H9 (cell line): ENCODE data around the gene TMIE. TPM values are rescaled to one million over a fixed set of nuclear protein-coding genes. Genes with fewer than 3 reads are reported as not detected.

ENCODE experiments used
- DNase-seq: peaks from one replicate; pipeline ENCODE4 v3.0.0-alpha.2; 2017
- H2AFZ ChIP-seq: one replicate; pipeline ENCODE4 v1.6.1; 2013; ENCODE audit warnings: mild to moderate bottlenecking, low read length, control low read depth, moderate library complexity
- H2AK5ac ChIP-seq: 2 replicates; pipeline ENCODE4 v1.6.1; 2013; ENCODE audit warnings: low read length, control low read depth, mixed read lengths; ENCODE audit not compliant: insufficient read length
- H2BK120ac ChIP-seq: one replicate; pipeline ENCODE4 v1.6.1; 2013; ENCODE audit warnings: low read depth, mild to moderate bottlenecking, low read length, control low read depth, inconsistent platforms; ENCODE audit not compliant: poor library complexity, severe bottlenecking
- H2BK12ac ChIP-seq: 2 replicates; pipeline ENCODE4 v1.6.1; 2013; ENCODE audit warnings: low read length, control low read depth, mixed read lengths, low read depth; ENCODE audit not compliant: insufficient read length
- H2BK15ac ChIP-seq: 2 replicates; pipeline ENCODE4 v1.6.1; 2013; ENCODE audit warnings: low read depth, low read length, control low read depth
- H2BK20ac ChIP-seq: one replicate; pipeline ENCODE4 v1.6.1; 2013; ENCODE audit warnings: low read depth, mild to moderate bottlenecking, low read length, control low read depth, inconsistent platforms; ENCODE audit not compliant: poor library complexity, severe bottlenecking
- H2BK5ac ChIP-seq: 2 replicates; pipeline ENCODE4 v1.6.1; 2013; ENCODE audit warnings: low read length, control low read depth, mixed read lengths; ENCODE audit not compliant: insufficient read length
- H3K14ac ChIP-seq: 2 replicates; pipeline ENCODE4 v1.6.1; 2013; ENCODE audit warnings: low read length, control low read depth; ENCODE audit not compliant: insufficient read depth
- H3K18ac ChIP-seq: 2 replicates; pipeline ENCODE4 v1.6.1; 2013; ENCODE audit warnings: low read depth, mild to moderate bottlenecking, mixed read lengths, low read length, control low read depth; ENCODE audit not compliant: insufficient read length
- H3K23ac ChIP-seq: 2 replicates; pipeline ENCODE4 v1.6.1; 2013; ENCODE audit warnings: low read length, control low read depth, mixed read lengths, low read depth; ENCODE audit not compliant: insufficient read length
- H3K23me2 ChIP-seq: 2 replicates; pipeline ENCODE4 v1.6.1; 2013; ENCODE audit warnings: low read depth, mild to moderate bottlenecking, mixed read lengths, low read length, control low read depth; ENCODE audit not compliant: insufficient read length, poor library complexity, severe bottlenecking
- H3K27ac ChIP-seq: 2 replicates; pipeline ENCODE4 v1.5.1; 2013; ENCODE audit warnings: low read length, control low read depth, mixed read lengths, low read depth; ENCODE audit not compliant: insufficient read length
- H3K27me3 ChIP-seq: 2 replicates; pipeline ENCODE4 v1.6.1; 2013; ENCODE audit warnings: low read length, control low read depth, inconsistent platforms; ENCODE audit not compliant: insufficient read depth
- H3K4ac ChIP-seq: 2 replicates; pipeline ENCODE4 v1.6.1; 2013; ENCODE audit warnings: low read depth, mild to moderate bottlenecking, control low read depth, inconsistent platforms, low read length, moderate library complexity
- H3K4me1 ChIP-seq: 2 replicates; pipeline ENCODE4 v1.6.1; 2013; ENCODE audit warnings: low read length, control low read depth, inconsistent platforms; ENCODE audit not compliant: insufficient read depth
- H3K4me2 ChIP-seq: 2 replicates; pipeline ENCODE4 v1.6.1; 2013; ENCODE audit warnings: low read length, control low read depth, mixed read lengths; ENCODE audit not compliant: insufficient read length, insufficient read depth
- H3K56ac ChIP-seq: 2 replicates; pipeline ENCODE4 v1.6.1; 2013; ENCODE audit warnings: low read depth, mild to moderate bottlenecking, mixed read lengths, low read length, control low read depth; ENCODE audit not compliant: insufficient read length
- H3K79me1 ChIP-seq: 2 replicates; pipeline ENCODE4 v1.6.1; 2013; ENCODE audit warnings: low read depth, mild to moderate bottlenecking, moderate library complexity, low read length, control low read depth, inconsistent platforms; ENCODE audit not compliant: insufficient read depth, poor library complexity, severe bottlenecking
- H3K79me2 ChIP-seq: 2 replicates; pipeline ENCODE4 v1.6.1; 2013; ENCODE audit warnings: low read length, control low read depth, inconsistent platforms; ENCODE audit not compliant: insufficient read depth
- H3K9ac ChIP-seq: 2 replicates; pipeline ENCODE4 v1.6.1; 2013; ENCODE audit warnings: low read length, control low read depth, mixed read lengths; ENCODE audit not compliant: insufficient read length; ENCODE audit errors: extremely low read depth
- H3K9me3 ChIP-seq: one replicate; pipeline ENCODE4 v1.6.1; 2013; ENCODE audit warnings: low read depth, low read length, inconsistent platforms; ENCODE audit not compliant: control insufficient read depth
- H3T11ph ChIP-seq: one replicate; pipeline ENCODE4 v1.6.1; 2013; ENCODE audit warnings: mild to moderate bottlenecking, low read length, control low read depth, inconsistent platforms
- H4K20me1 ChIP-seq: one replicate; pipeline ENCODE4 v1.6.1; 2013; ENCODE audit not compliant: control insufficient read depth, insufficient read length, insufficient read depth
- H4K5ac ChIP-seq: 2 replicates; pipeline ENCODE4 v1.6.1; 2013; ENCODE audit warnings: low read depth, mild to moderate bottlenecking, mixed read lengths, low read length, control low read depth; ENCODE audit not compliant: insufficient read length
- H4K8ac ChIP-seq: replicated peaks from 2 replicates; pipeline ENCODE4 v1.6.1; 2013; ENCODE audit warnings: low read length, control low read depth, mixed read lengths, low read depth; ENCODE audit not compliant: insufficient read length
- H4K91ac ChIP-seq: 2 replicates; pipeline ENCODE4 v1.6.1; 2013; ENCODE audit warnings: low read depth, mild to moderate bottlenecking, moderate library complexity, mixed read lengths, low read length, control low read depth; ENCODE audit not compliant: insufficient read length
- H3K27ac Mint-ChIP-seq, 3 experiments: 2 replicates in 2 of 3; 3 replicates in 1 of 3; pipeline ENCODE4 v1.8.0; 2020 to 2021; ENCODE audit warnings: mixed read lengths in 3 of 3, mild to moderate bottlenecking in 1 of 3, moderate library complexity in 1 of 3
- H3K27me3 Mint-ChIP-seq: 2 replicates; pipeline ENCODE4 v1.8.0; 2021; ENCODE audit warnings: low read depth, mild to moderate bottlenecking, moderate library complexity, mixed read lengths
- H3K36me3 Mint-ChIP-seq, 3 experiments: 2 replicates in 2 of 3; 3 replicates in 1 of 3; pipeline ENCODE4 v1.8.0; 2020 to 2021; ENCODE audit warnings: low read depth in 3 of 3, mixed read lengths in 3 of 3; ENCODE audit not compliant: insufficient read depth in 1 of 3
- H3K4me1 Mint-ChIP-seq, 2 experiments: 2 replicates each; pipeline ENCODE4 v1.8.0; 2020; ENCODE audit warnings: mixed read lengths in 2 of 2
- H3K4me3 Mint-ChIP-seq, 2 experiments: 2 replicates in 1 of 2; 3 replicates in 1 of 2; pipeline ENCODE4 v1.8.0; 2020 to 2021; ENCODE audit warnings: mild to moderate bottlenecking in 2 of 2, mixed read lengths in 2 of 2, moderate library complexity in 1 of 2
- H3K9me3 Mint-ChIP-seq, 2 experiments: 2 replicates in 1 of 2; 3 replicates in 1 of 2; pipeline ENCODE4 v1.8.0; 2020; ENCODE audit warnings: mild to moderate bottlenecking in 2 of 2, mixed read lengths in 2 of 2, moderate library complexity in 1 of 2
- WGBS: extraction: QIAGEN DNeasy Blood & Tissue Kit; methylation state at CpG from one replicate; pipeline ENCODE4 v1.1.7; 2013; ENCODE audit warnings: missing lambda C conversion rate, low lambda C conversion rate, mixed read lengths; ENCODE audit not compliant: insufficient read length; ENCODE audit errors: extremely low coverage; 5-methylcytosine and 5-hydroxymethylcytosine counted together
- total RNA-seq: library from RNA; stranded (reverse); gene quantifications from 2 replicates; pipeline ENCODE4 v1.2.1, GENCODE V29; 2021
- TF ChIP-seq, protein P1 (sequence below): fragments of 200-600 bp; sonication (generic); conservative IDR thresholded peaks from 3 replicates; pipeline ENCODE4 v1.8.0; 2021; ENCODE audit warnings: antibody characterized with exemption, mild to moderate bottlenecking

The TMIE gene
- total RNA-seq, 1 experiment from 2014 or later: 0.63 TPM

DNA sequence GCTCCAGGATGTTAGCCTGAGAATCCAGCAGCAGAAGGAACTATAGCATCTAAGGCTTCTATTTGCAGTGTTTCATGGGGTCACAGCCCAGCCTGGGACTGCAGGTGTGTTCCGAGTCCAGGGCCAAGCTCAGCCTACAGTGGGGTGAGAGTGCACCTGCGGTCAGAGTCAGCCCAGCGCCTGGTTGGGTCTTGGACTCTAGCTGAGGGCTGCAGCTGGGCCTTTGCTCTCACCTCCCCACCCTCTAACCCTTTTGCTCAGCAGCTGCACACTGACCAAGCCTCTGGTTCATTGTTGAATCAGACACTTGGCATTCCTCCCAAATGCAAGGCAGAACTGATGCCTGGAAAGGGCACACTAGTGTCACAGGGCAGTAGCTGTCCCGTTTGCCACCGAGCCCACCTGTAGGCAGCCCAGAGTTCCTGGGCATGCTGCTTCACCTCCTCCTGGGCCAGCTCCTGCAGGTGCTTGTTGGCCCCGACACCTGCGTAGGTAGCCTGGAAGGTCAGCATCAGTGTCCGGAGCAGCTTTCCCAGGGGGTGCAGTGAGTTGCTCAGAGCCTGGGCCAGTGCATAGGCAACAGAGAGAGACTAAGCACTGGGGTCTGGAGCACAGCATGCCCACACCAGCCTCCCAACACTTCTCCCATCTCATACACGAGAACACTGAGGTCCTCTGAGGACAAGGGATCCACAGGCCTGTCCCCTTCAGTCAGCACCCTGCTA lies 25.2 kb upstream of the TMIE start:
- H2BK20ac ChIP-seq: no peak overlapping the region
- Mint-ChIP-seq H3K27me3 (no peaks in the 10 kb centered on the region; the same call in 1 of the 2 replicates), H3K36me3 (peaks cover 0 to 8% (median 0%) of the 10 kb centered on the region in 3 experiments; a peak in 3 of 7 replicates), H3K27ac (peak overlapping the region in 1 of 3 experiments; percentile 40; a peak in 3 of 7 replicates), H3K4me1 (peaks cover 3 to 21% of the 10 kb centered on the region in 2 experiments), H3K4me3 (no peak overlapping the region), H3K9me3 (no peaks in the 10 kb centered on the region)
- TF ChIP-seq, protein P1, sequence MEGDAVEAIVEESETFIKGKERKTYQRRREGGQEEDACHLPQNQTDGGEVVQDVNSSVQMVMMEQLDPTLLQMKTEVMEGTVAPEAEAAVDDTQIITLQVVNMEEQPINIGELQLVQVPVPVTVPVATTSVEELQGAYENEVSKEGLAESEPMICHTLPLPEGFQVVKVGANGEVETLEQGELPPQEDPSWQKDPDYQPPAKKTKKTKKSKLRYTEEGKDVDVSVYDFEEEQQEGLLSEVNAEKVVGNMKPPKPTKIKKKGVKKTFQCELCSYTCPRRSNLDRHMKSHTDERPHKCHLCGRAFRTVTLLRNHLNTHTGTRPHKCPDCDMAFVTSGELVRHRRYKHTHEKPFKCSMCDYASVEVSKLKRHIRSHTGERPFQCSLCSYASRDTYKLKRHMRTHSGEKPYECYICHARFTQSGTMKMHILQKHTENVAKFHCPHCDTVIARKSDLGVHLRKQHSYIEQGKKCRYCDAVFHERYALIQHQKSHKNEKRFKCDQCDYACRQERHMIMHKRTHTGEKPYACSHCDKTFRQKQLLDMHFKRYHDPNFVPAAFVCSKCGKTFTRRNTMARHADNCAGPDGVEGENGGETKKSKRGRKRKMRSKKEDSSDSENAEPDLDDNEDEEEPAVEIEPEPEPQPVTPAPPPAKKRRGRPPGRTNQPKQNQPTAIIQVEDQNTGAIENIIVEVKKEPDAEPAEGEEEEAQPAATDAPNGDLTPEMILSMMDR: no peak
- H4K8ac ChIP-seq: no peak overlapping the region
- no peaks in the 10 kb centered on the region for H3K4me1 ChIP-seq
- H3K4me2 ChIP-seq: no peak overlapping the region
- no peak overlapping the region for H2BK120ac ChIP-seq
- H4K5ac ChIP-seq: no peak overlapping the region
- H3K18ac ChIP-seq: no peak overlapping the region
- H3K9ac ChIP-seq: no peak overlapping the region
- H3K4ac ChIP-seq: no peak overlapping the region
- no peak overlapping the region for H4K91ac ChIP-seq
- no peak overlapping the region for H2AK5ac ChIP-seq
- DNase-seq: no peak
- no CpG with 5 or more reads among the region's 9 CpGs for WGBS
- no peak overlapping the region for H3K14ac ChIP-seq
- H3K9me3 ChIP-seq: no peaks in the 10 kb centered on the region
- no peaks in the 10 kb centered on the region for H3K79me2 ChIP-seq
- no peak overlapping the region for H3T11ph ChIP-seq
- H2BK15ac ChIP-seq: no peak overlapping the region
- H2BK5ac ChIP-seq: no peak overlapping the region
- H2BK12ac ChIP-seq: no peak overlapping the region
- no peaks in the 10 kb centered on the region for H3K79me1 ChIP-seq
- no peak overlapping the region for H3K23ac ChIP-seq
- H4K20me1 ChIP-seq: no peaks in the 10 kb centered on the region
- H3K27ac ChIP-seq: no peak overlapping the region
- no peak overlapping the region for H2AFZ ChIP-seq
- H3K56ac ChIP-seq: no peak overlapping the region
- no peaks in the 10 kb centered on the region for H3K27me3 ChIP-seq
- H3K23me2 ChIP-seq: no peaks in the 10 kb centered on the region
